ENCODE measurements around the gene RTN4R.
"Not testable (repeated sequence)": the region's sequence is repeated elsewhere in the genome, so short reads cannot be mapped to it uniquely, and the experiment has no call there.

The RTN4R gene

DNA sequence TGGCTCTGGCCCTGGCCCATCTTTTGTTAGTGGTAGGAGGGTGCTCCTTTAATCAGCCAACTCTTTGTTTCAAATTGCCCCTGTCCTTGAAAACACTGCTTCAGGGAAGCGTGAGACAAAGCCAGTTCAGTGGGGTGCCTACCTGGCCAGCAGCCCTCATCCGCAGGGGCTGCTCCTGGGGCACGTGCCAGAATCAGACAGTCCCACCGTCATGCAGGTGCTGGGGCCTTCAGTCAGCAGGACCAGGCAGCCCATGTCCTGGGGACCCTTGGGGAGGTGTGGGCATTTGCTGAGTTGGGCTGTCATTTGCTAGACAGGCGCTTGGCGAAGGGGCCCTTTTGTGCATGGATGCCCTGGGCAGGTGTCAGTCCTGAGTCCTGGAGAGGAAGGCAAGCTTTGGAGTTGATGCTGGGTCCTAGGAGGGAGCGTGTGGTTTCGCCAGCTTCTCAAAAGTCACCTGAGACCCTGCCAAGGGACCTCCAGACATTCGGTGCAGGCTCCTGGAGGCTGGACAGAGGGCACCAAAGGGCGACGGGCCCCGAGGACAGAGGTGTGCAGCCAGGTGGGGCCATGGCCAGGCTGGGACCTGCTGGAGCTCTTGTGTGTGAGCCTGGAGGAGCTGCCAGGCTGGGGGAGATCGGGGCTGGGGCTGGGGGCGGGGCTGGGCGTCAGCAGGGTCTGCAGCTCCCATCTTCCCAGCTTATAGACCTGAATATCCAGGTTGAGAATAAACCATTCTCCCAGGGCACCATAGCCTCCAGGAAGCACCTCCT lies 15.0 kb upstream of the RTN4R start:
- TF ChIP-seq CTCF (conservative IDR thresholded peaks at IDR 0.05; ENCODE audit: low read length): no peak
- DNase-seq (ENCODE audit: low read depth): no peak
- H3K4me3 ChIP-seq (ENCODE audit: low read length): no peak overlapping the region

- H3K4me3 ChIP-seq (ENCODE audit: low read length): no peak overlapping the region
- TF ChIP-seq CTCF (conservative IDR thresholded peaks at IDR 0.05; ENCODE audit: low read length): no peak
- DNase-seq (ENCODE audit: low read depth): no peak
Measured at GRCh38 chr22:20281891-20282290, 13.8 kb upstream of the RTN4R start.

GRCh38 chr22:20281473-20281872 lies 13.4 kb upstream of the RTN4R start:
- not testable (repeated sequence) for DNase-seq (ENCODE audit: low read depth)

DNA sequence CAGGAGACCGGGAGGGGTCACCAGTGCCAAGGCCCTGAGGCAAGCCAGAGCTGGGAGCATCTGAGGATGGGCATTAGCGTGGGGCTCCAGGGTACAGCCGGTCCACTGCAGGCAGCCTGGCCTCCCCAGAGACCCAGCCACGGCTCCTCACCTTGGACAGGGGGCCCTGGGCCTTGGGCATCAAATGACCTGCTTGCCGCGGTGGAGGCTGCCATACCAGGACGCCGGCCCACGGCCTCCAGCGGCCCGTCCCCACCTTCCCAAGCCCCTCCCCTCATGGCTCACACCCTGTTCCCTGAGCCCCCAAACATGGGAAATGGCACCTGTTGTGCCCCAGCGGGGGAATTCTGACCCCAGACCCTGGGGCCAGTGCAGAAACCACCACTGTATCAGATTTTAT lies 12.7 kb upstream of the RTN4R start:
- TF ChIP-seq CTCF (conservative IDR thresholded peaks at IDR 0.05; ENCODE audit: low read length): no peak
- DNase-seq (ENCODE audit: low read depth): no peak
- no peak overlapping the region for H3K4me3 ChIP-seq (ENCODE audit: low read length)

More at GRCh38 chr22:20281473-20281872, 13.4 kb upstream of the RTN4R start:
- H3K4me3 ChIP-seq (ENCODE audit: low read length): not testable (repeated sequence)

GRCh38 chr22:20280163-20280562 lies 12.0 kb upstream of the RTN4R start:
- DNase-seq (ENCODE audit: low read depth); H3K4me3 ChIP-seq (ENCODE audit: low read length): not testable (repeated sequence)

DNA sequence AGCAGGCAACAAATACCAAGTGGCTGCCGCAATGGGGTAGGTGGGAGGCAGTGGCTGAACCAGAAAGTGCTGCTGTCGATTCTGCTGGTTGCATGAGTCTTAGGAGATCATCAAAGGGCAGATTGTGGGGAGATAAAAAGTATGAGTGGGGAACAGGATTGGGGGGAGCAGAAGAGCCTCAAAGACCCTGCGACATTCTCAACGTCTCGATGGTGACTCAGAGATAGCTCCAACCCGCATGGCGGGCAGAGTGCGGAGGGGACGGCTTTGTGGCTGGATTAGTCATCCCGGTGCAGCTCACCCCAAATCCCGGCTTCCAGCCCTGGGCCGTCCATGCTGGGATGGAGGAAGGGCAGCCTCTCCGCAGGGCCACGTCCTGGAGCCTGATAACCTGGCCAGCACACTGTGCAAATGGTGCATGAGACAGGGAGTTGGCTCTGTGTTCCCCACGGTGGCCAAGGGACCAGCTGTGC lies 11.6 kb upstream of the RTN4R start:
- no peak overlapping the region for H3K4me3 ChIP-seq (ENCODE audit: low read length)
- DNase-seq (ENCODE audit: low read depth): no peak
- TF ChIP-seq CTCF (conservative IDR thresholded peaks at IDR 0.05; ENCODE audit: low read length): no peak

GRCh38 chr22:20278726-20279490 lies 10.8 kb upstream of the RTN4R start:
- DNase-seq (ENCODE audit: low read depth); H3K4me3 ChIP-seq (ENCODE audit: low read length): not testable (repeated sequence)

GRCh38 chr22:20277936-20278635 lies 10.0 kb upstream of the RTN4R start:
- H3K4me3 ChIP-seq (ENCODE audit: low read length); DNase-seq (ENCODE audit: low read depth): not testable (repeated sequence)

DNA sequence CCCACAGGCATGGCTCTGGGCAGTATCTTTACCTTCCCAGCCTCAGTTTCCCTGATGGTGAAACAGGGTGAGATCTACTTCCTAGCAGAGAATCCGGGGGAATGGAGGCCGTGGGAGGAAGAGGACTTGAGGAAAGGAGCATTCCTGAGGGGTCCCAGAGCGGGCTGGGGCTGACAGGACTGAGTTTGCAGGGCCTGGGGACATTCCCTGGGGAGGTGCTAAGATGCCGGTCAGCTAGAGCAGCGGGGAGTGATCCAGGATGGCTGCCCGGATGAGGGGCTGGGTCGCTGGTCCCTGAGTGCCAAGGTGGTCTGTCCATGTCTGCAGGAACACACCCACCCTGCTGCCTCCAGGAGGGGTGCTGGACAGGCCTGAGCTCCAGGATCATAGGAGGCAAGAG lies 8.3 kb upstream of the RTN4R start:
- DNase-seq (ENCODE audit: low read depth): no peak
- TF ChIP-seq CTCF (conservative IDR thresholded peaks at IDR 0.05; ENCODE audit: low read length): no peak
- no peak overlapping the region for H3K4me3 ChIP-seq (ENCODE audit: low read length)
